Stimulated activated CD4-positive, alpha-beta T cell treated with anti-CD3 and anti-CD28 coated beads, Interleukin-15, amount 100 ng/mL, for 48 hours (primary cell): ENCODE results near the gene SYNGR2.

Experiments used
- DNase-seq, 2 donors: peaks; one replicate each; pipeline ENCODE4 v3.0.0-alpha.2; 2020; ENCODE audit warnings: low read depth in 2 of 2

The SYNGR2 gene

DNA sequence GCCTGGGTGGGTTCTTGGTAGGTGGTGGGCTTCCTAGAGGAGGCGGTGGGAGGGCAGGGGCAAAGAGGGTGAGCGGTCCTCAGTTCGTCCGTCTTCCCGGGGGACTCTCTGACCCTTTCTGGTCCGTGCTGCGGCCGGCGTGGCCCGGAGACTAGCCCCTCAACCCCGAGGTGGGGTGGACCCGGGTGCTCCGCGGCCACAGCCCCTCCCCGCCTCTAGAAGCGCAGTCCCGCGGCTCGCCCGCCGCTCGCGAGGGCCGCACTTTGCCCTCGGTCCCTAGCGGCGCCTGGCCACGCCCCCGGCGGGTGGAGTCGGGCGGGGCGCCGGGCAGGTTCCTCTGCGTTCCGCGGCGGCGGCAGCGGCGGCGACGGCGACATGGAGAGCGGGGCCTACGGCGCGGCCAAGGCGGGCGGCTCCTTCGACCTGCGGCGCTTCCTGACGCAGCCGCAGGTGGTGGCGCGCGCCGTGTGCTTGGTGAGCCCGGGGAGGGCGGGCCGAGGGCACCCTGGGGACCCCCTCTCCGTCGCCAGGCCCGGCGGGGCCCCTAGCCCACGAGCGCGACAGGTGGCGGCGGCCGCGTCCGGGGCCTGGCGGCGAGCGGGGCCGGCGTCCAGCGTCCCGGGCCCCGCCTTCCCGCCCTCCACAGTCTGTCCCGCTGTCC lies at the start of gene SYNGR2:
SYNGR2 (plus strand) TSS at position 340 of the 661 bp plus-strand sequence; CDS start at position 376, 36 bp downstream.
- DNase-seq = peak; percentile 72 to 87

DNA sequence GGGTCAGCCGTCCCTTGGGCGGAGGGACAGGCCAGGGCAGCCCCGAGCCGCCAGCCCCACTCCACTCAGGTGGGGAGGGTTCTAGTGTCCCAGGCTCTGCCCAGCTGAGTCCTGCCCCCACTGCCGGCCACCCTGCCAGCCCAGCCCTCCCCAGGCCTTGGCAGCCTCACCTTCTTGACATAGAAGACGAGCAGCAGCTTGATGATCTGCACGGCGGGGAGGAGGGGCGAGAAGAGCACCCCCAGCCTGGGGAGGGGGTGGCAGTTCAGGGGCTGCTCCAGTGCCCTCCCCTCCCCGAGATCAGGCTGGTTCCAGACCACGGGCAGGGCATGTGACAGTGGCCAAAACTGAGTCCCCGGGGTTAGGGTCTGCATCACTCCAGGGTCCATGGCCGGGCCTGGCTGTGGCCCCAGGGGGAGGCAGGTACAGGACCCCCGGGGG lies 49.6 kb upstream of the SYNGR2 start:
- DNase-seq = no peak

DNA sequence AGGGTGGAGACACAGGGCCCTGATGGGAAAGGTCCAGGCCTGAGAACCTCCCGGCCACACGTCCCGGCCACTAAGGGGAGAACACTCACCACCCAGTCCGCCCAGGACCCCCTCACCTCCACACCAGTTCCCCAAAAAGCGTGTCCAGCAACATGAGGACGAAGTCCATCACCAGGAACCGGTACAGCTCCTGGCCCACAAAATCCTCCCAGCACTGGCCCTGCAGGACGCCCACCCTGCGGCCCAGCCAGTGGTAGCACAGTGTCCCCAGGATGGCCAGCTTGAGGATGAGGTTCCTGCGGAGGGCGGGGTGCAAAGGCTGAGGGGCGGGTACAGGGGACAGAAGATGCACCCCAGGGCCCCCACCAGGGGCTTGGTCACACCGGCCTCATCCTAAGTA lies 47.8 kb upstream of the SYNGR2 start:
- no peak for DNase-seq

GRCh38 chr17:78120971-78121800 lies 47.2 kb upstream of the SYNGR2 start:
- DNase-seq = no peak

- no peak for DNase-seq
These were observed 46.6 kb upstream of the SYNGR2 start for GRCh38 chr17:78121801-78122215.

GRCh38 chr17:78122216-78122930 lies 46.0 kb upstream of the SYNGR2 start:
- DNase-seq = no peak

DNA sequence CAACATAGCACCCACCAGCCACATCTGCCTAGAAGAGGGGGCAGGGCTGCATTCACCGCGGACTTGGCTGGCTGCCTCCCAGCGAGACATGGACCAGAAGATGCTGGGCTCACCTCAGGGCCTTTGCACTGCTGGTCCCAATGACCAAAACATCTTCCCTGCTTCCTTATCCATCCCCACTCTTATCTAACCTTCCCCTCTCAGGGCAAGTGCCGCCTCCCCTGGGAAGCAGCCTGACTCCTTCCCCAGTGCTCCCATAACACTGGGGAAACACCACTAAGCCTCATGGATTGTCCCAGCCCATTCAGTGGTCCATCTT lies 45.5 kb upstream of the SYNGR2 start:
- DNase-seq = no peak

DNA sequence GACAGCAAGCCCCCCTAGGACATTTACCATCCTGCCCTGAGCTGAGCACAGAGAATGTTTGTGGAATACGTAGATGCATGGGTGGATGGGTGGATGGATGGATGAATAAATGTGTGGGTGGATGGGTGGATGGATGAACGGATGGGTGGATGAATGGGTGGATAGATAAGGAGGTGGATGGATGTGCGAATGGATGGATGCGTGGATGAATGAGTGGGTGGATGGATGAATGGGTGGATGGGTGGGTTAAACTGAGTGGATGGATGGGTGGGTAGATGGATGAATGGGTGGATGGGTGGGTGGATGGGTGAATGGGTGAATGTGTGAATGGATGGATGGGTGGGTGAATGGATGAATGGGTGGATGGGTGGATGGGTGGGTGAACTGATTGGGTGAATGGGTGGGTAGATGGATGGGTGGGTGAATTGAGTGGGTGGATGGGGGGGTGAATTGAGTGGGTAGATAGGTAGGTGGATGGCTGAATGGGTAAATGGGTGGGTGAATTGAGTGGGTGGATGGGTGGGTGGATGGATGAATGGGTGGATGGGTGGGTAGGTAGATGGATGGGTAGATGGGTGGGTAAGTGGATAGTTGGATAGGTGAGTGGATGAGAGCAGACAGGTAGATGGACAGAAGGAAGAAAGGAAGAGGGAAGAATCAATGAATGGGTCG lies 45.0 kb upstream of the SYNGR2 start:
- DNase-seq = no peak

DNA sequence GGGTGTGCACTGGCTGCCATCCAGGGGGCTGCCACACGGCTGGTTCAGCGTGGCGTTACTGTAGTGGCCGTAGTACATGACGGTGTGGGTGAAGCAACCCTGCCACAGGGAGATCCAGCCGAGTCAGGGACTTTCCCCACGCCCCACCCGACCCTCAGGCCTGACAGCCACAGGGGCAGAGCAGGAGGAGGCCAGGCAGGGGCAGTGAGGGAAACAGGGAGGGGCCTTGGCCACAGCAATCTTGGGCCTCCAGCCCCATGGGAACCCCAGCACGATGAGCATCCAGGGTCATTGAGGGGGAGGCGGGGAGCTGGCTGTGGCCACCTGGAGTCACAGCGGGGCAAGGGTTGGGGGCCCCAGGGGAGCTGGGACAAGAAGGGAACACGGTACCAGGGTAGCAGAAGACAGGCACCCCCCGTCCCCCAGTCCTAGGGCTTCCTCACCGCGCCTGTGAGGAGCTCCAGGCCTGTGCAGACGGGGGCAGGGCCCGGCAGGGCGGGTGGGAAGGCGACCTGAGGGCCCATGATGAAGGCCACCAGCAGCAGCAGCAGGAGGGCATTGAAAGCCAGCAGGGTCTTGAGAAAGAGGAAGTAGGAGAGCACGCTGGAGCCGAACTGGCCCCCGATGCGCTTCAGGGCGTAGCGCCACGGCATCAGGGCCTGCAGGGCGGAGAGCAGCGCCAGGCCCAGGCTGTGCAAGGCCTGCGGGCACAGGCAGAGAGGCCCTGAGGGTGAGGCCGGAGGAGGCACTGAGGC lies 44.1 kb upstream of the SYNGR2 start:
- DNase-seq = no peak

- DNase-seq = no peak
These were observed 43.6 kb upstream of the SYNGR2 start for GRCh38 chr17:78124836-78125137.

DNA sequence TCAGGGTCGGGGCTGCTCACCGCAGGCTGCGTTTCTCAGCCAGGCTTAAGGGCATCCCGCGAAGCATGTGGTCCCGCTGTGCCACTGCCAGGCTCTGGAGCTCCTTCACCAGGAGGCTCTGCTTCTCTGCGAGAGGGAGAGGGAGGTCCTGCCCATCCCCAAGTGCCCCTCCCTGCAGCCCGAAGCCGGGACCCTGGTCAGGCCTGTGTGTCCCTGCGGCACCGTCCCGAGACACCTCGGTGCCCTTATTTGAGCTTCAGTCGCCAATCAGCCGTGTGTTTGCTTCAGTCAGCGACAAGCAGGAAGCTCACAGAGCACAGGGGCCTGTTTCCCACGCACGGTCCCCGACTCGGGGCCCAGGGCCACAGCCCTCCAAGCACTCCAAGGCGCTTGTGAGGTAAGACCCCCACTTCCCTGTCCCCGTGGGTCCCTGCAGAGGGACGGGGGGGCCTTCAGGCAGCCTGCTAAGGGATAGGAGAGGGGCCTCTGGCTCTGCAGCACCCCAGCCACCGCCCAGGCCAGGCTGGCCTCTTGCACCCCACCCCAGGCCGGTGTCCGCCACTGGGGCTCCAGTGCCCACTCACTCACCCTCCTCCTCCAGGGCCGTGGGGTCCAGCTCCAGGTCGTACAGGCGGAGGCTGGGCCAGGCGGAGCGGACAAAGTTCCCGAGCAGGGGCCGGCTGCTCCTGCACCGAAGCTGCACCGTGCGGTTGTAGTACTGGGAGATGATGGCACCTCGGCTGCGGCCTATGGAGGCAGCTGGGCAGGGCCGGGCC lies 43.1 kb upstream of the SYNGR2 start:
- DNase-seq = no peak

DNA sequence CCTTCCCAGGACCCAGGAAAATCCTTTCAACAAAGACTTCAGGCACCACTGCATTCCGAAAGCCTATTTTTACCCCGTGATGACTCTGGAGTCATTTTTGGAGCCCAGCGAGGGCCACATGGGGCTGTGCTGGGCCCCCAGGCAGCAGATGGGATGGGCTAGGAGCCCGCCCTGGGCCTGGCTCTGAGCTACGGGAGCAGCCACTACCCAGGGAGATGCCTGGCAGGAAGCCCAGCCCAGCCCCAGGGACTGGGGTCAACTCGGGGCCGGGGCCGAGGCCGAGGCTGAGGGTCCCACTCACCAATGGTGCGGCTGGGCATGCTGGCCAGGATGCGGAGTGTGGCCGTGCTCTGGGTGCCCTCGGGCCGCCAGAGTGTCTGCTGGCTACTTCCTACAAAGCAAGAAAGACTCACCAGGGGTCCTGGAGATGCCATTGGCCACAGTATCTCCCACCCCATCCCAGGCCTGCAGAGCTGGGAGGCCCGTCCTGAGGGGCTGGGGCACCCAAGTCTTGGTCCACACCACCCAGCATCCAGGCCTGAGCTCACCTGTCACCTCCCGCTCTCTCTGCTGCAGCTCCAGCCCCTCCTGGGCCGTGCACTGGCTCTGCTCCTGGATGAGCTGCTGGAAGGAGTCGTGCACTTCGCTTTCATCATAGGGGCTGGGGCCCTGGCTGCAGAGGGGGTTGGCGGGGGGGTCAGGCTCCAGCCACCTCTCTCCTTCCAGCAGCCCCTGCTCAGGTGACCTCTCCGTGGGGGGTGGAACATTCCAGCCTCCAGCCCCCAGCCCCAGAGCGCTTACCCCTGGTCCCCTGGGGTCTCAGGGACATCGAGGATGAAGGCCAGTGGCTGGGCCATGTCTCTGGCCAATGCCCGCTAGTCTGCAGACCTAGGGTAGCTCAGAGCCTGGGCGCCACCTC lies 42.1 kb upstream of the SYNGR2 start:
- no peak for DNase-seq

DNA sequence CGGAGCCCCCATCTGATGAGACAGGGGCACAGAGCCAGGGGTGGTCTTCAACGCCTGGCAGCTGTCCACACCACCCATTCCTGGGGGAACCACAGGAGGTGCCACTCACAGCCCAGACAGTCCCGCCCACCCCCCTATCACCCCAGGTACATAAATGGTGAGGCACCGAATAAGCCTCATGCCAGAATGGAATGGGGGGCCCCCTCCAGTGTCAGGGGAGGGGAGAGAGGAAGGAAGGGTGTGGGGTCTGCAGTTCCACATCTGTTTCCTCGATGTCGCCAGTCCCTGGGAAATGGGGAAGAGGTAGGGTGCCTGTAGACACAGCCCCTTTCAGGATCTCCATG lies 41.5 kb upstream of the SYNGR2 start:
- DNase-seq = no peak

GRCh38 chr17:78127239-78127887 lies 41.0 kb upstream of the SYNGR2 start:
- peak in 1 of 2 donors; percentile 54 for DNase-seq

DNA sequence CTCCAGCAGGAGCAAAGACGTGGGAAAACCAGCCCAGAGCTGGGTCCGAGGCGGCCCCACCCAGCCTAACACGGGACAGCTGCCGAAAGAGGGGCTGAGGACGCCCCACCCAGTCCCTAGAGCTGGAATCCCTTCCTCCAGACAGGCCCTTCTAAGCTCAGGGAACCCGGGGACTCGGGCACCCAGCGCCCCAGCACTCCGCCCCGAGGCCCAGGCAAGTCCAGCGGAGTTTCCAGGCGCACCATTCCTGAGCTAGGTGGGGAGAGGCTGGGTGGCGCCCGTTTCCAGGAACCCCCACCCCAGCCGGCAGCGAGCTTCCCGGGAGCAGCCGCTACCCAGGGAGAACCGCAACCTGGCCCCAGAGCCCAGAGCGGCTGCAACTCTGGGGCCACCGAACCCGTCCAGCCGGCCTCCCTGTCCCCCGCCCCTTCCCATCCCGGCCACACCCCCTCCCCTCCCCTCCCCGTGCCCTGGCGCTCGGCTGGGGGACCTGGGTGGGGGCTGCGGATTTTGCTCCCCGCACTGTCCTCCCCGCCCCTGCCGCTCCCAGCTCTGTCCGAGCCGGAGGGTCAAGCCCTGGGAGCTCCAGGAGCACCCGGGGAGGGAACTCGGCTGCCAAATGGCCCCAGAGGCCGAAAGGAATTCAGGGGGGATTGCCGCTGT lies 40.4 kb upstream of the SYNGR2 start:
- no peak for DNase-seq

- DNase-seq = peak; percentile 55 to 65
These were observed 39.6 kb upstream of the SYNGR2 start, which contains the start of gene TMC6 for GRCh38 chr17:78128551-78129350. TMC6 (minus strand) TSS chr17:78128755; CDS start chr17:78126832, 1,923 bp downstream.

DNA sequence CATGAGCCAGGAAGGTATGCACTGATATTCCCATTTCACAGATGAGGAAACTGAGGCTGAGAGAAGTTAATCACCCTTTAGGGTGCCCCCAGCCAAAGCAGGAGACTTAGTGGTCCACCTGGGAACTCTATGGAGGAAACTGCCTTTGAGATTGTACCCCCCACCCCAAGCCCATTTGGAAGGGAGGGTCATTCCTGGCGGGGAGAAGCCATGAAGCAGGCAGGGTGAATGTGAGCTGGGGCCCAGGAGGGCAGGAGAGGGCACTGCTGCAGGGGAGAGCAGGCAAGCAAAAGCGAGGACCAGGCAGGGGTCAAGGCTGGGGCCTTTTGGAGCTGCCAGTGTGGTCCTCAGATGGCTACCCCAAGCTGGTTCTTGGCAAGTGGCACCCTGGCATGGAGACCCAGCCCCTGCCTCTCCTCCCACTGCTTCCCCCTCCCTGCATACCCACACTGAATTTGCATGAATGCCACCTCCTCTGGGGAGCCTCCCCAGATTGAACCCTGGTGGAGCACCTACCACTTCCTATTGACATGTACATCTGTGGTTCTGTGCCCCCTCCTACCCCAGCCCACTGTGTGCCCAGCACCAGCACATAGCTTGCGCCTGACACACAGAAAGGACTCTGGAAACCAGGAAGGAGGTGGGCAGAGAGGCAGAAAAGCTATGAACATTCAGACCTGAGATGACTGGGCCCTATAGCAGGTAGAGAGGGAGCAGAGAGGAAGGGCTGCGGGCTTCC lies 38.9 kb upstream of the SYNGR2 start:
- DNase-seq = no peak
